ENCODE results near the gene HTR1D.
A peak's percentile ranks its signal among the peaks of the same experiment; 100 is the strongest.
"Not testable (repeated sequence)": the region's sequence is repeated elsewhere in the genome, so short reads cannot be mapped to it uniquely, and the experiment has no call there.

Gene HTR1D

GRCh38 chr1:23216771-23217420, 406 bp downstream of the HTR1D start:
- peak; percentile 9 for DNase-seq (ENCODE audit: low read depth)

- DNase-seq (ENCODE audit: low read depth), result no peak
These were observed 1.4 kb downstream of the HTR1D start for GRCh38 chr1:23215751-23216449.

- no peak for DNase-seq (ENCODE audit: low read depth)
These were observed 2.0 kb downstream of the HTR1D start for GRCh38 chr1:23215291-23215690.

GRCh38 chr1:23214640-23215039, 2.7 kb downstream of the HTR1D start:
- no peak for DNase-seq (ENCODE audit: low read depth)

GRCh38 chr1:23211955-23212354, 5.3 kb downstream of the HTR1D start:
- no peak for DNase-seq (ENCODE audit: low read depth)

- no peak for DNase-seq (ENCODE audit: low read depth)
These were observed 6.3 kb downstream of the HTR1D start for GRCh38 chr1:23210963-23211362.

- DNase-seq (ENCODE audit: low read depth), result no peak
These were observed 6.9 kb downstream of the HTR1D start for GRCh38 chr1:23210351-23210785.

GRCh38 chr1:23209770-23210169, 7.5 kb downstream of the HTR1D start:
- no peak for DNase-seq (ENCODE audit: low read depth)

- no peak for DNase-seq (ENCODE audit: low read depth)
These were observed 8.8 kb downstream of the HTR1D start for GRCh38 chr1:23208527-23208926.

- not testable (repeated sequence) for DNase-seq (ENCODE audit: low read depth)
These were observed 9.6 kb downstream of the HTR1D start for GRCh38 chr1:23207733-23208132.

GRCh38 chr1:23202263-23202749, 15.0 kb downstream of the HTR1D start:
- DNase-seq (ENCODE audit: low read depth), result no peak

- DNase-seq (ENCODE audit: low read depth), result no peak
These were observed 16.4 kb downstream of the HTR1D start for GRCh38 chr1:23200883-23201282.

GRCh38 chr1:23198373-23198772, 18.9 kb downstream of the HTR1D start:
- DNase-seq (ENCODE audit: low read depth), result no peak

- DNase-seq (ENCODE audit: low read depth), result no peak
These were observed 20.5 kb downstream of the HTR1D start for GRCh38 chr1:23196627-23197328.

GRCh38 chr1:23194119-23194984, 22.9 kb downstream of the HTR1D start:
- DNase-seq (ENCODE audit: low read depth), result no peak

GRCh38 chr1:23193391-23194118, 23.7 kb downstream of the HTR1D start:
- no peak for DNase-seq (ENCODE audit: low read depth)

GRCh38 chr1:23191199-23191598, 26.1 kb downstream of the HTR1D start:
- no peak for DNase-seq (ENCODE audit: low read depth)

- DNase-seq (ENCODE audit: low read depth), result not testable (repeated sequence)
These were observed 28.3 kb downstream of the HTR1D start for GRCh38 chr1:23188936-23189452.

GRCh38 chr1:23188434-23188884, 28.8 kb downstream of the HTR1D start:
- no peak for DNase-seq (ENCODE audit: low read depth)

GRCh38 chr1:23187637-23188036, 29.7 kb downstream of the HTR1D start:
- DNase-seq (ENCODE audit: low read depth), result no peak

- no peak for DNase-seq (ENCODE audit: low read depth)
These were observed 31.9 kb downstream of the HTR1D start for GRCh38 chr1:23185381-23185780.

Data from stimulated activated CD8-positive, alpha-beta memory T cell treated with anti-CD3 and anti-CD28 coated beads, Interleukin-7, amount 100 ng/mL, for 24 hours (primary cell).